H7 (cell line): ENCODE measurements around the gene MGAT5B. TPM values are rescaled to one million over a fixed set of nuclear protein-coding genes. Genes with fewer than 3 reads are reported as not detected.

Experiments
- DNase-seq: peaks from one replicate; pipeline ENCODE4 v3.0.0; 2012
- H3K27me3 ChIP-seq: 2 replicates; pipeline ENCODE4 v1.6.0; 2011; ENCODE audit warnings: mild to moderate bottlenecking, low read length; ENCODE audit not compliant: control insufficient read depth, insufficient read depth
- H3K36me3 ChIP-seq: replicated peaks from 2 replicates; pipeline ENCODE4 v1.5.1; 2011; ENCODE audit warnings: low read length; ENCODE audit not compliant: control insufficient read depth, insufficient read depth
- H3K4me3 ChIP-seq: 2 replicates; pipeline ENCODE4 v1.5.1; 2011; ENCODE audit warnings: low read depth, mild to moderate bottlenecking, control low read depth, low read length, moderate library complexity; ENCODE audit not compliant: insufficient read depth
- total RNA-seq: library from RNA; depleted of rRNA; stranded (reverse); fragments of >200 nt; shearing (Covaris generic); gene quantifications from 2 replicates; pipeline ENCODE4 v1.2.3, GENCODE V29; 2014; rRNA removed

The MGAT5B gene, protein sequence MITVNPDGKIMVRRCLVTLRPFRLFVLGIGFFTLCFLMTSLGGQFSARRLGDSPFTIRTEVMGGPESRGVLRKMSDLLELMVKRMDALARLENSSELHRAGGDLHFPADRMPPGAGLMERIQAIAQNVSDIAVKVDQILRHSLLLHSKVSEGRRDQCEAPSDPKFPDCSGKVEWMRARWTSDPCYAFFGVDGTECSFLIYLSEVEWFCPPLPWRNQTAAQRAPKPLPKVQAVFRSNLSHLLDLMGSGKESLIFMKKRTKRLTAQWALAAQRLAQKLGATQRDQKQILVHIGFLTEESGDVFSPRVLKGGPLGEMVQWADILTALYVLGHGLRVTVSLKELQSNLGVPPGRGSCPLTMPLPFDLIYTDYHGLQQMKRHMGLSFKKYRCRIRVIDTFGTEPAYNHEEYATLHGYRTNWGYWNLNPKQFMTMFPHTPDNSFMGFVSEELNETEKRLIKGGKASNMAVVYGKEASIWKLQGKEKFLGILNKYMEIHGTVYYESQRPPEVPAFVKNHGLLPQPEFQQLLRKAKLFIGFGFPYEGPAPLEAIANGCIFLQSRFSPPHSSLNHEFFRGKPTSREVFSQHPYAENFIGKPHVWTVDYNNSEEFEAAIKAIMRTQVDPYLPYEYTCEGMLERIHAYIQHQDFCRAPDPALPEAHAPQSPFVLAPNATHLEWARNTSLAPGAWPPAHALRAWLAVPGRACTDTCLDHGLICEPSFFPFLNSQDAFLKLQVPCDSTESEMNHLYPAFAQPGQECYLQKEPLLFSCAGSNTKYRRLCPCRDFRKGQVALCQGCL
- 3.7 and 4.2 TPM in 2 replicates for total RNA-seq

GRCh38 chr17:76868176-76868668 is at the start of gene MGAT5B:
Gene MGAT5B (plus strand): TSS chr17:76868404. CDS start chr17:76869030, 626 bp downstream.
- DNase-seq, result peak; percentile 99
- Histone ChIP-seq H3K4me3 (peak within 1 kb of the TSS; percentile 44), H3K27me3 (peaks cover 20% of the 10 kb centered on the region), H3K36me3 (no peaks in the 10 kb centered on the region)

DNA sequence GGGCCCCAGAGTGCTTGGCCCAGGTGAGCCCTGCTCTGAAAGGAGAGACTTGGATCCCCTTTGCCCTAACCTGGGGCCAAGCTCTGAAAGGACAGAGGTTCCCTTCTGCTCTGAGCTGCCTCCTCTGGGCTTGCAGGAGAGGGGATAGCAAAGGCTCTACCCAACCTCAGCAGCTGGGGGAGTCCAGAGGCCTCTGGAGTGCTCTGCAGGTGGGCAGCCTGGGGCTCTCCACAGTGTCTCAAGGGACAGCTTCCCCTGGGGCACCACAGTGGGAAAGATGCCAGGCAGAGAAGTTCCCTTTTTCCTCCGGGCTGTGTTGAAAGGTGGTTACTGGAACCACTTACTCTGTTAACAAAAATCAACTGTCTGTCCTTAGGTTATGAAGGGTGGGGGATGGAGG is 48.2 kb upstream of the MGAT5B start:
- no peaks in the 10 kb centered on the region for H3K27me3 ChIP-seq
- peak; percentile 50 for DNase-seq
- H3K4me3 ChIP-seq, result no peak overlapping the region
- H3K36me3 ChIP-seq, result no peaks in the 10 kb centered on the region

- no peaks in the 10 kb centered on the region for H3K36me3 ChIP-seq
Observed at GRCh38 chr17:76820561-76820960, 47.6 kb upstream of the MGAT5B start.

GRCh38 chr17:76822184-76822778 is 45.9 kb upstream of the MGAT5B start:
- H3K36me3 ChIP-seq, result no peaks in the 10 kb centered on the region
- H3K27me3 ChIP-seq, result no peaks in the 10 kb centered on the region
- H3K4me3 ChIP-seq, result no peak overlapping the region
- no peak for DNase-seq

More at GRCh38 chr17:76820561-76820960, 47.6 kb upstream of the MGAT5B start:
- no peak overlapping the region for H3K4me3 ChIP-seq
- no peaks in the 10 kb centered on the region for H3K27me3 ChIP-seq
- no peak for DNase-seq

- no peak overlapping the region for H3K4me3 ChIP-seq
- H3K36me3 ChIP-seq, result no peaks in the 10 kb centered on the region
- peak; percentile 26 for DNase-seq
- no peaks in the 10 kb centered on the region for H3K27me3 ChIP-seq
Observed at GRCh38 chr17:76824093-76824492, 44.1 kb upstream of the MGAT5B start.

GRCh38 chr17:76826330-76827068 is 41.7 kb upstream of the MGAT5B start:
- Histone ChIP-seq H3K4me3 (no peak overlapping the region), H3K27me3 (no peaks in the 10 kb centered on the region), H3K36me3 (no peaks in the 10 kb centered on the region)
- peak; percentile 30 for DNase-seq

DNA sequence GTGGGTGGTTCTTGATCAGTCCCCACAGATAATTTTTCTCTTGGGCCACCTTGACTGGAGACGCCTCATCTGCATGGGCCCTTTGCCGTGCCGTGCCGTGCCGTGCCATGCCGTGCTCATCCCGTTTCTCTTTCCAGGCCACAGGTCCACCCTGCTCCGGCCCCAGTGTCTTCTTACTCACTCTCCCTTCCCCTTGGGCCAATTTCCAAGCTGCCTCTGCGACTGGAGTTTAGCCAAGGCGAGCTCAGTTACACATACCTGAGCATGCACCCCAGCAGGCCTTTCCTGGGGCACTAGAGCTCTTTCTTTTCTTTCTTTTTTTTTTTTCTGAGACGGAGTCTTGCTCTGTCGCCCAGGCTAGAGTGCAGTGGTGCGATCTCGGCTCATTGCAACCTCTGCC is 40.5 kb upstream of the MGAT5B start:
- no peaks in the 10 kb centered on the region for H3K27me3 ChIP-seq
- no peak overlapping the region for H3K4me3 ChIP-seq
- H3K36me3 ChIP-seq, result no peaks in the 10 kb centered on the region
- DNase-seq, result no peak

DNA sequence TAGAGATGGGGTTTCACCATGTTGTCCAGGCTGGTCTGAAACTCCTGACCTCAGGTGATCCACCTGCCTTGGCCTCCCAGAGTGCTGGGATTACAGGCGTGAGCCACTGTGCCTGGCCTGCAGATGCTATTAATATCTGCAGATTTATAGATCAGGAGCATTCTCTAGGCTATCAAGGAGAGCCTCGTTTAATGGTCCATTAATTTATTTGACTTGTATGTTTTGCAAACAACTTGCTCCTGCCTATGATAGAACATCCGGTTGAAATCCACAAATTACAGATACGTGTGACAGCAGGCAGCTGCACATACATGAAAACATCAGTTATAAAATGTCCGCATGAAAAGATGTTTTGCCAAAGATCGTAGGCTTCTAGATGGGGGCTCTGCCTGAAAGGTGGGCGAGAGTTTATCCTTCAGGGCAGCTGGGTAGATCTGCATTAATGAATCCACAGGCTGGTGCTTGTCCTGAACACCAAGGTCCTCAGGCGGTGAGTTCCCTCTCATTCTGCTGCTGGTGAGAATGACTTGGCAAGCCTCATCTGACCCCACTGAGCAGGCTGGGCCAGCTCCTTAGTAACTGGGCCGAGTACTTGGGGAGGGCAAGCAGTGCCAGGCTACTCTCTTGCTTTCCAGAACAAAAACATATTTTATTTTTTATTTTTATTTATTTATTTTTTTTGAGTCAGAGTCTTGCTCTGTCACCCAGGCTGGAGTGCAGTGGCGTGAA is 37.1 kb upstream of the MGAT5B start:
- H3K27me3 ChIP-seq, result no peaks in the 10 kb centered on the region
- no peak overlapping the region for H3K4me3 ChIP-seq
- H3K36me3 ChIP-seq, result no peaks in the 10 kb centered on the region
- no peak for DNase-seq

- Histone ChIP-seq H3K4me3 (no peak overlapping the region), H3K27me3 (no peaks in the 10 kb centered on the region), H3K36me3 (no peaks in the 10 kb centered on the region)
- DNase-seq, result no peak
Observed at GRCh38 chr17:76833034-76833644, 35.1 kb upstream of the MGAT5B start.

DNA sequence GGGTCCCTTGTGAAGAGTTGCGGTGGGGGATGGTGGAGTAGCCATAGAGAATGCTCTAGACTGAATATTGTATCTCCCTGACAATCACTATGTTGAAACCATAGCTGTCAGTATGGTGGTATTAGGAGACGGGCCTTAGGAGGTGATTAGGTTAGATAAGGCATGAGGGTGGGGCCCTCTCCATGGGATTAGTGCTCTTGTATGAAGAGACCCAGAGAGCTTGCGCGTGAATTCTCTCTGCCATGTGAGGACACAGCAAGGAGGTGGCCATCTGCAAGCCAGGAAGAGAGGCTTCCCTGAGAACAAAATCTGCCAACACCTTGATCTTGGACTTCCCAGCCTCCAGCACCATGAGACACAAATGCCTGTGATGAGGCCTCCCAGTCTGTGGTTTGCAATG is 34.5 kb upstream of the MGAT5B start:
- Histone ChIP-seq H3K27me3 (no peaks in the 10 kb centered on the region), H3K36me3 (no peaks in the 10 kb centered on the region), H3K4me3 (no peak overlapping the region)
- no peak for DNase-seq

DNA sequence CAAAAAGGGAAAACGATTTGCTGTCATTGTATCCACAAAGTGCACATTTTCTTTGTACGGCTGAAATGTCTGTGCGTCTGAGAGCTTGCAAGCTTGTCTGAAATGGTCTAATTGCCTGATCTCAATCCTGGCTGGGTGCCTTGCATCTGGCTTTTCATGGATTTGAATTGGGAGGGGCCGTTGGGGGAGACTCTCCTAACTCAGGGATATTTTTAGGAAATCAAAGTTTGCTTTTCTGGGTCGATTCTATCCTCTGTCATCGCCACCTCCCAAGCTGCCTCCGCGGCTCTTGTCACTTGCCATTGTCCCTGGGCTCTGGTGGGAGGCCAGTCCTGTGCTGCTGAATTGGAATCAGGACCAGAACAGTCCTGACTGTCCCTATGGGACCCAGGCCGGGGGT is 33.3 kb upstream of the MGAT5B start:
- Histone ChIP-seq H3K36me3 (no peaks in the 10 kb centered on the region), H3K27me3 (peaks cover under 1% of the 10 kb centered on the region; the same call in 1 of the 2 replicates), H3K4me3 (no peak overlapping the region)
- no peak for DNase-seq

DNA sequence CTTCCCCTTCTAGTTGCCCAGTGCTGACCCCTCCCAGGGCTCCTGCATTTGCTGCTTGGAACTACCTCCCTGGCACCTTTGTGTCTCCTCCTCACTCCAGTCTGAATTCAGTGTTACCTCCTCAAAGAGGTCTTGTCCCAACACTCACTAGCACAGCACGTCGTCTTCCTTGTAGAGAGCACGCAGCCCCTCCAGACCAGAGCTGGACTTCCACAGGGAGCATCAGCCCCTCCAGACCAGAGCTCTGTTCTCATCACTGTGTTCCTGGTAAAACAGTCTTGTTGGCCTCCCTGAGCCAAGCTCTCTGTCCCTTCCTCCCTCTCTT is 27.8 kb upstream of the MGAT5B start:
- peaks cover 7% of the 10 kb centered on the region; the same call in 1 of the 2 replicates for H3K27me3 ChIP-seq
- H3K4me3 ChIP-seq, result peak overlapping the region; percentile 19; the same call in 1 of the 2 replicates
- no peak for DNase-seq
- no peaks in the 10 kb centered on the region for H3K36me3 ChIP-seq
